OCI-LY7 (cell line): ENCODE data around the gene DZIP1L. TPM values are rescaled to one million over a fixed set of nuclear protein-coding genes. Genes with fewer than 3 reads are reported as not detected.

ENCODE experiments used
- BruUV-seq: library from RNA; stranded (reverse); fragments of 400-500 nt; replicated peaks from 2 replicates; lab custom pipeline; 2021; lab: Mats Ljungman, UMichigan
- CTCF ChIA-PET: fragments of 300-600 bp; sonication (Branson Sonifier 250); formaldehyde crosslinking; loops from one replicate; lab custom pipeline; 2022; ENCODE audit warnings: antibody characterized with exemption; ENCODE audit not compliant: unreplicated experiment; lab: Charles Lee
- POLR2A ChIA-PET: fragments of 300-600 bp; sonication (Branson Sonifier 250); formaldehyde crosslinking; loops from one replicate; lab custom pipeline; 2022; ENCODE audit warnings: antibody characterized with exemption; lab: Charles Lee
- DNase-seq: peaks from one replicate; pipeline ENCODE4 v3.0.0-alpha.2; 2015; ENCODE audit warnings: low spot score
- H2AFZ ChIP-seq: fragments of 200-600 bp; sonication (generic), shearing (Covaris generic); 2 replicates; pipeline ENCODE4 v1.6.1; 2014; ENCODE audit warnings: mild to moderate bottlenecking, antibody characterized with exemption, low read length, moderate library complexity
- H3K27ac ChIP-seq: fragments of 200-600 bp; sonication (generic); 2 replicates; pipeline ENCODE4 v1.5.1; 2014; ENCODE audit warnings: mixed run types, low read depth, mild to moderate bottlenecking, moderate library complexity, low read length, inconsistent platforms; ENCODE audit not compliant: poor library complexity, severe bottlenecking
- H3K36me3 ChIP-seq: fragments of 200-600 bp; sonication (generic); 2 replicates; pipeline ENCODE4 v1.6.1; 2014; ENCODE audit warnings: mild to moderate bottlenecking, antibody characterized with exemption, low read length, moderate library complexity, mixed read lengths; ENCODE audit not compliant: insufficient read depth
- H3K4me1 ChIP-seq: fragments of 200-600 bp; sonication (generic); 2 replicates; pipeline ENCODE4 v1.5.1; 2014; ENCODE audit warnings: mild to moderate bottlenecking, low read length; ENCODE audit not compliant: insufficient read depth, poor library complexity, severe bottlenecking
- H3K4me2 ChIP-seq: fragments of 200-600 bp; sonication (generic); 2 replicates; pipeline ENCODE4 v1.6.1; 2014; ENCODE audit warnings: mild to moderate bottlenecking, low read length
- H3K4me3 ChIP-seq: fragments of 200-600 bp; sonication (generic); 2 replicates; pipeline ENCODE4 v1.5.1; 2014; ENCODE audit warnings: mild to moderate bottlenecking, low read depth, low read length; ENCODE audit not compliant: poor library complexity, severe bottlenecking
- H3K79me2 ChIP-seq: fragments of 200-600 bp; sonication (generic); 2 replicates; pipeline ENCODE4 v1.6.1; 2016; ENCODE audit warnings: low read depth, mild to moderate bottlenecking, low read length, moderate library complexity, mixed read lengths; ENCODE audit not compliant: insufficient read depth
- H3K9me2 ChIP-seq: fragments of 200-600 bp; sonication (generic); 2 replicates; pipeline ENCODE4 v1.6.1; 2016; ENCODE audit warnings: mild to moderate bottlenecking, low read length, mixed read lengths; ENCODE audit not compliant: insufficient read depth
- H3K9me3 ChIP-seq: fragments of 200-600 bp; sonication (generic); 2 replicates; pipeline ENCODE4 v1.6.1; 2014; ENCODE audit warnings: mild to moderate bottlenecking, mixed run types, low read length, mixed read lengths
- H4K20me1 ChIP-seq: fragments of 200-600 bp; sonication (generic); 2 replicates; pipeline ENCODE4 v1.6.1; 2014; ENCODE audit warnings: mild to moderate bottlenecking, antibody characterized with exemption, low read length, moderate library complexity, mixed read lengths; ENCODE audit not compliant: insufficient read depth
- CTCF ChIP-seq: fragments of 200-600 bp; sonication (generic); conservative IDR thresholded peaks from 2 replicates; pipeline ENCODE4 v1.5.1; 2014; ENCODE audit warnings: mild to moderate bottlenecking, antibody characterized with exemption, low read length, moderate library complexity, mixed read lengths
- EZH2phosphoT487 ChIP-seq: fragments of 200-600 bp; sonication (generic); IDR thresholded peaks from 2 replicates; pipeline ENCODE4 v1.6.1; 2018; ENCODE audit warnings: low read depth, borderline replicate concordance, mild to moderate bottlenecking, mixed run types, antibody characterized with exemption, low read length, moderate library complexity, mixed read lengths
- intact Hi-C: fragments of 100-400 bp; cut with micrococcal nuclease; formaldehyde crosslinking; loops from one replicate; pipeline ENCODE4 v1.10.0; 2022; ENCODE audit not compliant: unreplicated experiment
- total RNA-seq, 2 experiments: library from RNA; depleted of rRNA in 1 of 2; stranded (reverse); fragments of >200 nt in 1 of 2; shearing (Covaris generic) in 1 of 2; gene quantifications; 2 replicates each; pipeline ENCODE4 v1.2.3, GENCODE V29; 2014 to 2022

DZIP1L gene
- total RNA-seq, 2 experiments from 2014 or later, result not detected

GRCh38 chr3:138034918-138035317 is 80.5 kb downstream of the DZIP1L start:
- intact Hi-C loops, result no loop called here
- Histone ChIP-seq H2AFZ (no peak overlapping the region), H3K4me1 (no peaks in the 10 kb centered on the region), H3K4me3 (no peak overlapping the region), H3K79me2 (no peaks in the 10 kb centered on the region), H3K36me3 (no peaks in the 10 kb centered on the region), H3K27ac (no peak overlapping the region), H3K4me2 (no peak overlapping the region), H3K9me3 (no peaks in the 10 kb centered on the region), H4K20me1 (no peaks in the 10 kb centered on the region), H3K9me2 (no peaks in the 10 kb centered on the region)
- CTCF ChIA-PET, result no interaction called here
- POLR2A ChIA-PET, result no interaction called here
- no peak for DNase-seq
- TF ChIP-seq CTCF (no peak), EZH2phosphoT487 (no peak)
- no TSS peak for BruUV-seq

GRCh38 chr3:138033202-138033691 is 82.2 kb downstream of the DZIP1L start:
- TF ChIP-seq CTCF, result no peak
- no peak for TF ChIP-seq EZH2phosphoT487
- H3K79me2 ChIP-seq, result no peaks in the 10 kb centered on the region
- DNase-seq, result no peak
- no peaks in the 10 kb centered on the region for H3K4me1 ChIP-seq
- H2AFZ ChIP-seq, result no peak overlapping the region
- no peak overlapping the region for H3K4me2 ChIP-seq
- BruUV-seq, result no TSS peak
- no peaks in the 10 kb centered on the region for H3K9me3 ChIP-seq
- H3K4me3 ChIP-seq, result no peak overlapping the region
- H3K36me3 ChIP-seq, result no peaks in the 10 kb centered on the region
- no peaks in the 10 kb centered on the region for H3K9me2 ChIP-seq
- H4K20me1 ChIP-seq, result no peaks in the 10 kb centered on the region
- POLR2A ChIA-PET, result interaction anchor here (0.6 to 1.5 kb wide), 2 partner anchors 25 to 292 kb away, joined by 3 read pairs; no protein-coding TSS in a partner anchor
- no peak overlapping the region for H3K27ac ChIP-seq
- CTCF ChIA-PET, result no interaction called here
- intact Hi-C loops, result no loop called here

- TF ChIP-seq EZH2phosphoT487, result no peak
- no peak for TF ChIP-seq CTCF
- POLR2A ChIA-PET, result interaction anchor here (0.6 kb wide), 1 partner anchor 291 kb away, joined by 3 read pairs; no protein-coding TSS in a partner anchor
- no peaks in the 10 kb centered on the region for H4K20me1 ChIP-seq
- intact Hi-C loops, result no loop called here
- no peak overlapping the region for H2AFZ ChIP-seq
- CTCF ChIA-PET, result no interaction called here
- H3K9me3 ChIP-seq, result no peaks in the 10 kb centered on the region
- no peak overlapping the region for H3K27ac ChIP-seq
- no peak for DNase-seq
- H3K4me1 ChIP-seq, result no peaks in the 10 kb centered on the region
- H3K4me2 ChIP-seq, result no peak overlapping the region
- H3K79me2 ChIP-seq, result no peaks in the 10 kb centered on the region
- H3K4me3 ChIP-seq, result no peak overlapping the region
- H3K9me2 ChIP-seq, result no peaks in the 10 kb centered on the region
- H3K36me3 ChIP-seq, result no peaks in the 10 kb centered on the region
- no TSS peak for BruUV-seq
Observed at GRCh38 chr3:138032567-138032966, 82.8 kb downstream of the DZIP1L start.
